ENCODE results near the gene COQ8B. TPM values are rescaled to one million over a fixed set of nuclear protein-coding genes. Genes with fewer than 3 reads are reported as not detected.
A peak's percentile ranks its signal among the peaks of the same experiment; 100 is the strongest.

COQ8B gene
- total RNA-seq, 1 donor from 2014 or later = 41.6 TPM

DNA sequence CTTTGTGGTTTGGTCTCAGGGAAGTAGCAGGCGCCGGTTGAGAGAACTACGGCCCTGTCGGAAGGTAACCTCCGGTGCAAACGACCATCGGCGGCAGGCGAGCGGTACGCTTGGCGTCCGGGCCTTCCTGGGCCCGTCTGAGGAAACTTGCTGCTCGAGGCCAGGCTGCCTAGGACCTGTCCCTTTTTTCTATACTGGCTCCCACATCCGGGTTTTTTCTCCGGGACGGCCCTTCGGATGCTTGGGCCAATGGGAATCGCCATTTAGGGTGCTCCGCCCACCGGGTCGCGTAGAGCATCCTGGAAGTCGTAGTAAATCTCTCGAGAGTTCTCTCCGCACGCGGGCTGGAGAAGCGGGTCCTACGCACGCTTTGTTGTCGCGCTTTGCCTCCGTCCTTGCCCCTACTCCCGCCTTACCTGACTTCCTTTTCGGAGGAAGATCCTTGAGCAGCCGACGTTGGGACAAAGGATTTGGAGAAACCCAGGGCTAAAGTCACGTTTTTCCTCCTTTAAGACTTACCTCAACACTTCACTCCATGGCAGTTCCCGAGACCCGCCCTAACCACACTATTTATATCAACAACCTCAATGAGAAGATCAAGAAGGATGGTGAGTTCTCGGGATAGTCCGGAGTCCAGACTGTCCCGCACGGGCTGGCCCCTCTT lies 34.3 kb upstream of the COQ8B start, which contains the start of gene SNRPA:
TSS of gene SNRPA (plus strand) at position 330 of the 664 bp plus-strand sequence. CDS start at position 536, 206 bp downstream.
- intact Hi-C loops (cut with micrococcal nuclease) = loop anchor here (1.0 to 10.0 kb wide), 13 partner anchors 26 to 688 kb away; partner anchors contain the start of genes AKT2, COQ8B, DMAC2 and NUMBL
- Mint-ChIP-seq H3K27ac (peak within 1 kb of the TSS; percentile 99), H3K27me3 (ENCODE audit: insufficient read depth) (no peaks in the 10 kb centered on the region), H3K4me1 (ENCODE audit: low read depth) (peaks cover 34% of the 10 kb centered on the region), H3K9me3 (no peaks in the 10 kb centered on the region), H3K4me3 (peak within 1 kb of the TSS; percentile 99), H3K36me3 (ENCODE audit: low read depth) (peaks cover 34% of the 10 kb centered on the region)
- DNase-seq (ENCODE audit: low spot score) = peak; percentile 95

DNA sequence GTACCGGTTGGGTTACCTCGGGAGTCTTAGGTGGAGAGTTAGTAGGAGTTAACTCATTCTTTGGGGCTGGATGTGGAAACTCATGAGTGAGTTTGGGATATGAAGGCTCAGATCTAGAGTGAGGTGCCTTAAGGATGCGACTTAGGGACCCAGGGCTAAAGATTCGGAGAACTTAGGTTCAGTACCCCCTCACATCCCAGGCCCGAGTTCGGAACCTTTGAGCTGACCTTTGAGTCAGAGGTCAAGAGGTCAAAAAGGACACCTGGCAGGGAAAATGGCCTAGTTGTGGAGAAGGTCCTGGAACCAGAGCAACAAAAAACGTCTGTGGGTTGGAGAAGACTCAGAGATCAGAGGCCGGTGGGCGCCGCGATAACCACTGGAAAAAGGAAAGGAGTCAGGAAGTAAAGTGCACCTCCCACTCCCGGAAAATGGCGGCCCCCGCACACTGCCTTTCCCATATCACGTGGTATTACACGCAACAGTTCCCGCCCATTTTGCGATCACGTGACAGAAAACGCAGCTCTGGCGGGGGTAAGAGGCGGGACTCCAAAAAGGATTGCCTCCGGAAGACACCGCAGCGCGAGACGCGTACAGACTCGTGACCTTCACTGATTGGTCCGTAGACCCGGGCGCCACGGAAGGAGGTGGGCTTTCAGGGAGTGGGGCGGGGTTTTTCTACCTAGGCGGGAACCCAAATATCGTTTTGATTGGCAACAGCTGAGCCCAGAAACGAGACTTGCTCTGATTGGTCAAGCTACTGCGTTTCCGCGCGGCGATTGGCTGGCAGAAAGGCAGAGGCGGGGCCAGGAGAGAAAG lies 33.6 kb upstream of the COQ8B start, which contains the start of gene ACTMAP:
TSS of gene ACTMAP (minus strand) at position 420 of the 816 bp plus-strand sequence. CDS start 674 bp downstream, outside the sequence.
- Mint-ChIP-seq H3K4me1 (ENCODE audit: low read depth) (peaks cover 27% of the 10 kb centered on the region), H3K36me3 (ENCODE audit: low read depth) (peaks cover 28% of the 10 kb centered on the region), H3K27ac (peak within 1 kb of the TSS; percentile 99), H3K4me3 (peak within 1 kb of the TSS; percentile 99), H3K27me3 (ENCODE audit: insufficient read depth) (no peaks in the 10 kb centered on the region), H3K9me3 (no peaks in the 10 kb centered on the region)
- intact Hi-C loops (cut with micrococcal nuclease) = loop anchor here (1.0 to 10.0 kb wide), 10 partner anchors 27 to 513 kb away; partner anchors contain the start of genes AKT2, COQ8B and NUMBL
- DNase-seq (ENCODE audit: low spot score) = peak; percentile 100

DNA sequence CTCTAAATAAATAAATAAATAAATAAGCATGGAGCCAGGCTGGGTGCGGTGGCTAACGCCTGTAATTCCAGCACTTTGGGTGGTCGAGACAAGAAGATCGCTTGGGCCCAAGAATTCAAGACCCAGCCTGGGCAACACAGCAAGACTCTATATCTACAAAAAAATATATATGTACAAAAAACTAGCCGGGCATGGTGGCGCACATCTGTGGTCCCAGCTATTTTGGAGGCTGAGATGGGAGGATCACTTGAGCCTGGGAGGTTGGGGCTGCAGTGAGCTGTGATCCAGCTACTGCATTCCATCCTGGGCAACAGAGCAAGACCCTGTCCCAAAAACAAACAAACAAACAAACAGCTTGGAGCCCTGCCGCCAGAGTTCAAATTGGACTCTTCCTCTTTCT lies 30.9 kb upstream of the COQ8B start:
- H3K9me3 Mint-ChIP-seq = no peaks in the 10 kb centered on the region
- no peaks in the 10 kb centered on the region for H3K27me3 Mint-ChIP-seq (ENCODE audit: insufficient read depth)
- no peak overlapping the region for H3K4me3 Mint-ChIP-seq
- peaks cover 15% of the 10 kb centered on the region for H3K36me3 Mint-ChIP-seq (ENCODE audit: low read depth)
- intact Hi-C loops (cut with micrococcal nuclease) = no loop called here
- H3K4me1 Mint-ChIP-seq (ENCODE audit: low read depth) = peaks cover 13% of the 10 kb centered on the region
- no peak overlapping the region for H3K27ac Mint-ChIP-seq
- DNase-seq (ENCODE audit: low spot score) = no peak

DNA sequence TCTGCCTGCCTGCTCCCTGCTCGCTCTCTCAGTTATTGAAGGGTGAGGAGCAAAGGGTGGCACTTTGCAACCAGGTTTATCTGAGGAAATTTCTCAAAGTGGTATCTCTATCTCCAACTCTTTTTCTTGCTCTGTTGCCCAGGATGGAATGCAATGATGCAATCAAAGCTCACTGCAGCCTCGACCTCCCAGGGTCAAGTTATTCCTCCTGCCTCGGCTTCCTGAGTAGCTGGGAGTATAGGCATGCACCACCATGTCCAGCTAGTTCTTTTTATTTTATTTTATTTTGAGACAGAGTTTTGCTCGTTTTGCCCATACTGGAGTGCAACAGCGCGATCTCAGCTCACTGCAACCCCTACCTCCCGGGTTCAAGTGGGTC lies 28.7 kb upstream of the COQ8B start:
- intact Hi-C loops (cut with micrococcal nuclease) = no loop called here
- Mint-ChIP-seq H3K4me3 (no peak overlapping the region), H3K36me3 (ENCODE audit: low read depth) (peaks cover 2% of the 10 kb centered on the region), H3K27ac (no peak overlapping the region), H3K27me3 (ENCODE audit: insufficient read depth) (no peaks in the 10 kb centered on the region), H3K9me3 (no peaks in the 10 kb centered on the region), H3K4me1 (ENCODE audit: low read depth) (peaks cover 10% of the 10 kb centered on the region)
- DNase-seq (ENCODE audit: low spot score) = no peak

DNA sequence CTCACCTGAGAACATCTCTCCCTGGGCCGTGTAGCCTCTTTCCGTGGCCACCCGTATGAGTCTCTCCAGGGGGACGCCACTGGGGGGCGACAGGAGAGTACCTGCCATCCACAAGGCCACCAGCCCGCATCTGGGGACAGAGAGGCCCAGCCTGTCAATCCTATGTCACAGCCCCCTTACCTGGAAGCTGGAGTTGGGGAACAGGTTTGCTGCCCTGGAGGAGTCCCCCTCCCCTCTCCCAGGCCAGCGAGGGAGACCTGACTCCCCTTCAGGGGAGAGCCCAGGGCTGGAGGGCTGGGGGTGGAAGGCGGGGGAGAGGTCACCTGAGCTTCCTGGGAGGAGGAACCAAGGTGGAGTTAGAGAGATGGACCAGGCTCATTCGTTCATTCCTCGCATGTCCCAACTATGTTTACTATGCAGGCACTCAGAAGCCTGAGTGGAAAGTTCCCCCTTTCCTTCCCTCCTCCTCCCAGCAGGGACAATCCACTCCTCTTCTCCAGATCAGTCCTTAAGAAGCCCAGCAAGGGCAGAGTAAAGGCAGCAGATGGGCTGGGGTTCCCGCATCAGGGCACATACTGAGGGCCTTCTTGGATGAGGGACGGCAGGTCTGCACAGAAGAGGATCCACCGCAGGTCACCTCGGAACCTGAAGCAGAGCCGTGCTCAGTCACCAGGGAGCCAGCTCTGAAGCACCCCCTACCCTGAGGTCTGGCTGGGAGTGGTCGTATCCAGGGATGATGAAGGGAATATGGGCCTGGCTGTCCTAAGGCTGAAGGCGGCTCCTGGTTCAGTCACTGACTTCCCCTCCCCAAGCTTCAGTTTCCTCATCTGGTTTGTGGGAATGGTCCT lies 28.1 kb upstream of the COQ8B start:
- H3K9me3 Mint-ChIP-seq = no peaks in the 10 kb centered on the region
- H3K4me1 Mint-ChIP-seq (ENCODE audit: low read depth) = peaks cover 5% of the 10 kb centered on the region
- no peak overlapping the region for H3K27ac Mint-ChIP-seq
- H3K27me3 Mint-ChIP-seq (ENCODE audit: insufficient read depth) = no peaks in the 10 kb centered on the region
- no peak for DNase-seq (ENCODE audit: low spot score)
- H3K36me3 Mint-ChIP-seq (ENCODE audit: low read depth) = peaks cover 2% of the 10 kb centered on the region
- H3K4me3 Mint-ChIP-seq = no peak overlapping the region
- intact Hi-C loops (cut with micrococcal nuclease) = no loop called here

DNA sequence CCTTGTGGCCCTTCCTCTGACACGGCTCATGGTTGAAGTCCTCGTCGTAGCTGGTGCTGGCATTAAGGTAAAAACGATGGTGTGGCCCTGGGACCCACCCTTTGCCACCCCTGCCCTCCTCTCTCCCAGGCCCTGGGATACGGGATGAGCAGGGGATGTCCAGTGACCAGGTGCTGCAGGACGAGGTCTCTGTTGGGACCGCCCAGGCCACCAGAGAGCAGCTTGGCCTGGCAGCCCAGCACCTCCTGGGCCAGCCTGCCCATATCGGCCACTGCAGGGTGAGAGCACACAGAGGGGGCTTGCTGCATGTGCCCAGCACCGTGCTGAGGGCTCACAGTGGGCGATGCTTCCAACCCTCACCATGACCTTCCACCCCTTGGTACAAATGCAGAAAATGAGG lies 27.2 kb upstream of the COQ8B start:
- peaks cover 6% of the 10 kb centered on the region for H3K4me1 Mint-ChIP-seq (ENCODE audit: low read depth)
- no peaks in the 10 kb centered on the region for H3K9me3 Mint-ChIP-seq
- H3K4me3 Mint-ChIP-seq = no peak overlapping the region
- no peak overlapping the region for H3K27ac Mint-ChIP-seq
- intact Hi-C loops (cut with micrococcal nuclease) = no loop called here
- H3K27me3 Mint-ChIP-seq (ENCODE audit: insufficient read depth) = no peaks in the 10 kb centered on the region
- no peak for DNase-seq (ENCODE audit: low spot score)
- peaks cover 5% of the 10 kb centered on the region for H3K36me3 Mint-ChIP-seq (ENCODE audit: low read depth)

DNA sequence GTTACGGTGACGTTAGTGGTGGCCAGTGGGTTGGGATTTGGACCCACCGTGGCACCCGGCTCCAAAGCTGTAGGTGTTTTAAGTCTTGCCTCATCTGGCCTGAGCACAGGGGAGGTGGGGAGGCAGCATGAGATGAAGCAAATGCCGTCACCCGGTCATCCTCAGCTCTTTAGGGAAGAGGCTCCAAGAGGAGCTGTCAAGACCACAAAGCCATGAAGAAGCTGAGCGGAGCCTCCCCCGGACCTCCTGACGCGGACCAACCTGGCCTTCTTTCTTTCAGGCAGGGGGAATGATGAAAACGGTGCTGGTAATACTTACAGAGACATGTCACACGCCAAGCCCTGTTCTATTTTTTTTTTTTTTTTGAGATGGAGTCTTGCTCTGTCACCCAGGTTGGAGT lies 26.2 kb upstream of the COQ8B start:
- Mint-ChIP-seq H3K27ac (no peak overlapping the region), H3K4me1 (ENCODE audit: low read depth) (peaks cover 10% of the 10 kb centered on the region), H3K27me3 (ENCODE audit: insufficient read depth) (no peaks in the 10 kb centered on the region), H3K9me3 (no peaks in the 10 kb centered on the region), H3K36me3 (ENCODE audit: low read depth) (peaks cover 10% of the 10 kb centered on the region), H3K4me3 (no peak overlapping the region)
- no peak for DNase-seq (ENCODE audit: low spot score)
- intact Hi-C loops (cut with micrococcal nuclease) = no loop called here

DNA sequence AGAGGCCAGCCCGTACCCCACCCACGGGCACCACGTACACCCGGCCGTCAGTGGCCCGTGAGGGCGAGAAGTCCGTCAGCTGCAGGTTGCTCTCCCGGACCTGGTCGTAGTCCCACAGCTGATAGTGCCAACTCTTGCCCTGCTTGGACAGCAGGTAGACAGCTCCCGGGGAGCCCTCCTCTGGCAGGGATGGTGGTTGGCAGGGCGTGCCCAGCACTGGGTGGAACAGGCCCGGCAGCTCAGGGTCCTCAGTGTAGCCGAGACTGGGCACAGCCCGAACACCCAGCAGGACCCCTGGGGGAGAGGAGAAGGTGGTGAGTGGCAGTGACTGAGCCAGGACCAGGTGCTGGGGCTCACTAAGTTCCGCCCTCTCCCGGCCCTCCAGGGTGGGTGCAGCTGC lies 25.8 kb upstream of the COQ8B start:
- DNase-seq (ENCODE audit: low spot score) = no peak
- H3K9me3 Mint-ChIP-seq = no peaks in the 10 kb centered on the region
- H3K36me3 Mint-ChIP-seq (ENCODE audit: low read depth) = peaks cover 12% of the 10 kb centered on the region
- H3K27me3 Mint-ChIP-seq (ENCODE audit: insufficient read depth) = no peaks in the 10 kb centered on the region
- H3K4me3 Mint-ChIP-seq = no peak overlapping the region
- H3K4me1 Mint-ChIP-seq (ENCODE audit: low read depth) = peaks cover 10% of the 10 kb centered on the region
- intact Hi-C loops (cut with micrococcal nuclease) = no loop called here
- H3K27ac Mint-ChIP-seq = no peak overlapping the region

DNA sequence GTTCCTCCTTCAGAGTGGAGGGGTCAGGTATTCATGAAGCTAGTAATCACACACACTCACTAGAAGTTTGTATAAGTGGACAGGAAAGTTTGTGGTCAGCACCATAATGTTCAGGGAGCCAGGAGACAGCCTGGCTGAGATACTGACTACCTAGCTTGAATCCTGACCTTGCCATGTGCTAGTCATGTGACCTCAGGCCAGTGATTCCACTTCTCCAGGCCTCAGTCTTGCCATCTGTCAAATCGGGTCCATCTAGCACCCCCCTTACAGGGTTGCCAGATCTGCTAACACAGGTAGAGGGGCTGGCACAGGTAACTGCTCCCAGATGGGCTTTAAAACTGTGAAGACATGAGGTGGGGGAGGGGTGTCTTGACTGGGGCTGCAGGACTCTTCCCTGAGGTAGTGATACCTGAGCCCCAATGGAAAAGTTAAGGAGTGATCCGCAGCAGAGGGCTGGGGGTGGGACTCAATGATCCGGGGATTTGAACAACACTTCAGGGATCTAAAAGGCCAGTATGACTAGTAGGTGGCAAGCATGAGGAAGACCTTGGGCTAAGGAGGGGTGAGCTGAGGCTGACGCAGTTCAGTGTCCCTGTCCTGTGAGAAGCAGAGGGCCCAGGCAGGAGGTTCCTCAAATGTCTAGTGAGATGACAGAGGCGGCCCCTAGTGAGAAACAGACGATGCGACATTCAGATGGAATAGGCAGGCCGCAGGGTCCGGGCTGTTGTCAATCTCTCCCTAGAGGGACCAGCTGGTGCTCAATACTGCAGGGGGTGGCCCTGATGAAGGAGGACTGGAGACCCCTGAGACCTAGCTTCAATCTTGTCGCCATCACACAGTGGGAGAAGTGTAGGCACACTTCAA lies 25.1 kb upstream of the COQ8B start:
- intact Hi-C loops (cut with micrococcal nuclease) = no loop called here

DNA sequence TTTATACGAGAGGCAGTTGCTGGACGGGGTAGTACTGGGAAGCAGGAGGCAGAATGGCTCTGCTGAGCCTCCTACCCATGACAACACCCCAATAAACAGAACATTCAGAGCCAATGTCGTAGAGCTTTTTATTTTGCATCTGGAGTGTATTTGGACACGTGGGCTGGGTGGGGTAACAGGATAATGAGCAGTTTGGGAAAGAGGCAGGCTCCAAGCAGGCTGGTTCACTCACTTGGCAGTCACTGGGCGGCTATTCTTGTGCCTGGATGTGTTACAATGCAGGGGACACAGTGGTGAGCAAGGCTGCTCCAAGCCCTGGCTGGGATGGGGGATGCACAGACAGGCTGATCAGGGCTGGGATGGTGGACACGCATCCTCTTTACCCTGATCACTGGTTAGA lies 24.1 kb upstream of the COQ8B start:
- H3K27me3 Mint-ChIP-seq (ENCODE audit: insufficient read depth) = no peaks in the 10 kb centered on the region
- DNase-seq (ENCODE audit: low spot score) = no peak
- H3K27ac Mint-ChIP-seq = no peak overlapping the region
- H3K4me1 Mint-ChIP-seq (ENCODE audit: low read depth) = peaks cover 10% of the 10 kb centered on the region
- H3K36me3 Mint-ChIP-seq (ENCODE audit: low read depth) = peaks cover 14% of the 10 kb centered on the region
- no peaks in the 10 kb centered on the region for H3K9me3 Mint-ChIP-seq
- intact Hi-C loops (cut with micrococcal nuclease) = no loop called here
- H3K4me3 Mint-ChIP-seq = no peak overlapping the region

More for the DNA sequence above, 25.1 kb upstream of the COQ8B start:
- Mint-ChIP-seq H3K4me3 (no peak overlapping the region), H3K9me3 (no peaks in the 10 kb centered on the region), H3K36me3 (ENCODE audit: low read depth) (peaks cover 14% of the 10 kb centered on the region), H3K27me3 (ENCODE audit: insufficient read depth) (no peaks in the 10 kb centered on the region), H3K27ac (peak overlapping the region; percentile 5), H3K4me1 (ENCODE audit: low read depth) (peaks cover 10% of the 10 kb centered on the region)
- DNase-seq (ENCODE audit: low spot score) = no peak

DNA sequence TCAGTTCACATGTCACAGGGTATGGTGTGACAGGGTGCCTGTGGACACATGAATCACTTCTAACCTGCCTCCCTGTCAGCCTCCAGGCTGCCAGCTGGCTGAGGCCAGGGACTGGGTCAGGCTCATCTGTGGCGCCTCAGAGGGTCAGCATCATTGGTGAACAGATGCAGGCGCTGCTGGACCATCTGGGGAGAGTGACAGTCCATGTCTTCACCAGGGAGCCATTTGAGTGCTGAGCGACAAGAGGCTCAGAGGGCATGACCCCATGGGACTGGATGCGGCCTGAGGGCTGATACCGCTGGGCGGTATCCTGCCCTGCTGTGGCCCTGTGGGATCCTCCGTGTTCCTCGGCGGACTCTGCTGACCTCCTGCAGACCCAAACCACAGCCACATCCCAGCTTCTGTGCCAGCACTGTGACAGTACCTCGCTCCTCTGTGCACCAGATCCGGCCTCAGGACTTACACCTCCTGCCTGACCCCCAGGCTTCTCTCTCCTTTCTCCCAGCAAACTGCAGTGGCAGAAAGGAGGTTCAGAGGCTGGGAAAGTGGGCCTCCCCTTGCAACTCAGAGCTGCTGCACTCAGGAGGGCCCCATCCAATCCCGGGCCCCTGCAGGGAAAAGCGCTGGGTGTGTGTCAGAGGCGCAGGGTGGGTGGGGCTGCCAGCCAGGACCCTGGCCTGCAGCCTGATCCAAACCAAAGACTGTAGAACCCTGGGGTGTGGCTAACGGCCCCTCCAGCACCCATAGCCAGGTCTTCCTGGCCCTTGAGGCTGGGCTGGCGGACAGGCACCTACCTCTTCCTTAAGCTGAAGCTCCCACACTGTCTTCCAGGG lies 23.4 kb upstream of the COQ8B start:
- no peak overlapping the region for H3K27ac Mint-ChIP-seq
- DNase-seq (ENCODE audit: low spot score) = no peak

More for the DNA sequence above, 23.4 kb upstream of the COQ8B start:
- no peak overlapping the region for H3K4me3 Mint-ChIP-seq
- H3K36me3 Mint-ChIP-seq (ENCODE audit: low read depth) = peaks cover 19% of the 10 kb centered on the region
- peaks cover 10% of the 10 kb centered on the region for H3K4me1 Mint-ChIP-seq (ENCODE audit: low read depth)
- no peaks in the 10 kb centered on the region for H3K27me3 Mint-ChIP-seq (ENCODE audit: insufficient read depth)
- intact Hi-C loops (cut with micrococcal nuclease) = no loop called here
- H3K9me3 Mint-ChIP-seq = no peaks in the 10 kb centered on the region

Measured in activated T-helper 1 cell treated with anti-CD3 and anti-CD28 coated beads, Interleukin-12 subunit alpha, Interleukin-12 subunit beta, Interleukin-2, Interleukin-4 antibody, amounts not matched to agents 30 ng/mL and 10 ng/mL and 1 ng/mL, durations not matched to agents 14 hours and 24 hours and 36 hours (primary cell).